GM21723 (cell line): ENCODE data around the gene ADAP2.
"Not testable (repeated sequence)": the region's sequence is repeated elsewhere in the genome, so short reads cannot be mapped to it uniquely, and the experiment has no call there.

Source experiments
- ATAC-seq: cut with Tn5 transposase; IDR thresholded peaks from one replicate; pipeline ENCODE4 v1.9.1; 2021; ENCODE audit warnings: mild to moderate bottlenecking, moderate library complexity; ENCODE audit not compliant: unreplicated experiment

Gene ADAP2

GRCh38 chr17:30969989-30970830, 48.5 kb downstream of the ADAP2 start:
- peak; percentile 10 for ATAC-seq

- peak; percentile 58 for ATAC-seq
These were observed 49.3 kb downstream of the ADAP2 start, which contains the start of gene RNF135 for GRCh38 chr17:30970831-30971567. Gene RNF135, plus strand, starts transcription at chr17:30971039. Its CDS starts 35 bp downstream, at chr17:30971074.

DNA sequence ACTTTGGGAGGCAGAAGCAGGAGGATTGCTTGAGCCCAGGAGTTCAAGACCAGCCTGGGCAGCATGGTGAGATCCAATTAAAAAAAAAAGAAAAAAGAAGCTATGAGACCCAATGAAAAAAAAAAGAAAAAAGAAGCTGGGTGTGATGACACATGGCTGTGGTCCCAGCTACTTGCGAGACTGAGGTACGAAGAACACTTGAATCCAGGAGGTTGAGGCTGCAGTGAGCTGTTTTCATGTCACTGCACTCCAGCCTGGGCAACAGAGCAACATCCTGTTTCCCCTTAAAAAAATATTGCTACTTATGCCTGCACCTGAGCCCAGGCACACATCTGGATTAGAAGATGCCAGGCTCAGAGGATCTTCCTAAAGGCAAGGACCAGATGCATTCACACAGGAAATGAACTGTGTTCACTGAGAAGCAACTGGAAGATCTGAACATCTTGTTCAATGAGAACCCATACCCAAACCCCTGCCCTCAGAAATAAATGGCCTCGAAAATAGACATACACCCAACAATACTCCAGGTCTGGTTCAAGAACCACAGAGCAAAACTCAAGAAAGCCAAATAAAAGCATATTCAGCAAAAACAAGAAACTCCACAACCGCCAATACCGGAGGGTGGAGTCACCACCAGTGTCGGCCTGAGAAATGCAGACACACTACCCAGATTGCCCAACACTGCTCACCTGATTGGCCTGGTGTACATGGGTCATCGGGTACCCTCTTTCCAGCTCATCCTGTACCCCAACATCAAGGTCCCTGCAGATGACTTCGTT, 53.5 kb downstream of the ADAP2 start:
- no peak for ATAC-seq

DNA sequence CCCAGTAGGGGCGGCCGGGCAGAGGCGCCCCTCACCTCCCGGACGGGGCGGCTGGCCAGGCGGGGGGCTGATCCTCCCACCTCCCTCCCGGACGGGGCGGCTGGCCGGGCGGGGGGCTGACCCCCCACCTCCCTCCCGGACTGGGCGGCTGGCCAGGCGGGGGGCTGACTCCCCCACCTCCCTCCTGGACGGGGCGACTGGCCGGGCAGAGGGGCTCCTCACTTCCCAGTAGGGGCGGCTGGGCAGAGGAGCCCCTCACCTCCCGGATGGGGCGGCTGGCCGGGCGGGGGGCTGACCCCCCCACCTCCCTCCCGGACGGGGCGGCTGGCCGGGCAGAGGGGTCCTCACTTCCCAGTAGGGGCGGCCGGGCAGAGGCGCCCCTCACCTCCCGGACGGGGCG, 58.2 kb downstream of the ADAP2 start:
- not testable (repeated sequence) for ATAC-seq

GRCh38 chr17:30981531-30982519, 60.1 kb downstream of the ADAP2 start:
- no peak for ATAC-seq

- no peak for ATAC-seq
These were observed 61.1 kb downstream of the ADAP2 start for GRCh38 chr17:30982855-30983254.

DNA sequence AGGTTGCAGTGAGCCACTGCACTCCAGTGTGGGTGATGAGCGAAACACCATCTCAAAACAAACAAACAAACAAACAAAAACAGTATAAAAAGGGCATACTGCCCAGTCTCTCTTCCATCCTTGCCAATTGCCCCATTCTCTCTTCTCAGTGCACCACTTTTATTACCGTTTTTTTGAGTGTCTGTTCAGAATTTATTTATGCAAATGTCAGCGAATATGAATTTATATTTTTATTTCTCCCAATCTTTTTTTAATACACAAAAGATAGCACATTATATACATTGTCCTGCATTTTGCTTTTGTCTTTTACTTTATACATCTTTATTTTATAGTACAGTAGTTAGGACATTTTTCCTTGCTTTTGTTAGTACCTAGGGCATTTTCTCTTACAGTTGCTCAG, 68.7 kb downstream of the ADAP2 start:
- no peak for ATAC-seq

- no peak for ATAC-seq
These were observed 70.8 kb downstream of the ADAP2 start for GRCh38 chr17:30992551-30992950.

DNA sequence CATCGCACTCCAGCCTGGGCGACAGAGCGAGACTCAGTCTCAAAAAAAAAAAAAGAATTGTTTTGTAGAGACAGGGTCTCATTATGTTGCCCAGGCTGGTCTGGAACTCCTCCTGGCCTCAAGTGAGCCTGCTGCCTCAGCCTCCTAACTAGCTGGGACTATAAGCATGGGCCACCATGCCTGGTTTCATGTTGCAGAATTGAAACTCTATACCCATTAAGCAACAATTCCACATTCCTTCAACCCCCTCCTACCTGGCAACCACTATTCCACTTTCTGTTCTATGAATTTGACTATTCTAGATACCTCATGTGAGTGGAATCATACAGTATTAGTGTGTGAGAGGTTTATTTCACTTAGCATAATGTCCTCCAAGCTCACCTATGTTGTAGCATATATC, 73.6 kb downstream of the ADAP2 start:
- ATAC-seq = no peak

DNA sequence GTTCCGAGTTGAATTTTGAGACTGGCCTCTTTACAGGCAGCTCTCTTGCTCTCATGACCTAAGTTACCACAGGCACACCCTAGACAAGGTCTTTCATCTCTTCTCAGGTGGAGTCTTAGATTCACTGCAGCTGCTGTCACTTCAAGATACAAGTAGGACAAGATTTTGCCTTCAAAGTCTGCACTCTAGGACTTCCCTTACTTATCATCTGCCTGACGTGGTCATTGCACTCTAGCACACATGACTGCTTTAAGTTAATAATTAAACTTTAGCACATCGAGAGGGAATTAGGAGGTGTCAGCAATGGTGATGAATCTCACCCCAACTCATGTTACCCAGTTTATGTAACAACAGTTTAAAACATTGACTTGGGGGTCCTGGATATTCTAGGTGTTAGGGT, 74.7 kb downstream of the ADAP2 start:
- no peak for ATAC-seq

- no peak for ATAC-seq
These were observed 75.5 kb downstream of the ADAP2 start for GRCh38 chr17:30997270-30997669.

DNA sequence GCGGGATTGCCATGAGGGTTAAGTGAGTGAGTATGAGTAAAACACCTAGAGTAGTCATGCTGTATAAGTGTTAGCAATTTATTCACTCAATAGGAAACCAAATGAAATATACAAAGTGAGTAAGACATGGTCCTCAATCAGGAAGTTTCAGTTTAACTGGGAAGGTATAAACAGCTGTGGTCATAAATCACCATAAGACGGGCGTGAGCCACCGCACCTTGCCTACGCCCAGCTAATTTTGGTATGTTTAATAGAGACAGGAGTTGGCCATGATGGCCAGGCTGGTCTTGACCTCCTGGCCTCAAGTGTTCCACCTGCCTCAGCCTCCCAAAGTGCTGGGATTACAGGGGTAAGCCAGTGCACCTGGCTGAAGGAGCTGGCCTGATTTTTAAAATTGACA, 76.1 kb downstream of the ADAP2 start:
- ATAC-seq = no peak

- no peak for ATAC-seq
These were observed 80.3 kb downstream of the ADAP2 start for GRCh38 chr17:31002047-31002446.

DNA sequence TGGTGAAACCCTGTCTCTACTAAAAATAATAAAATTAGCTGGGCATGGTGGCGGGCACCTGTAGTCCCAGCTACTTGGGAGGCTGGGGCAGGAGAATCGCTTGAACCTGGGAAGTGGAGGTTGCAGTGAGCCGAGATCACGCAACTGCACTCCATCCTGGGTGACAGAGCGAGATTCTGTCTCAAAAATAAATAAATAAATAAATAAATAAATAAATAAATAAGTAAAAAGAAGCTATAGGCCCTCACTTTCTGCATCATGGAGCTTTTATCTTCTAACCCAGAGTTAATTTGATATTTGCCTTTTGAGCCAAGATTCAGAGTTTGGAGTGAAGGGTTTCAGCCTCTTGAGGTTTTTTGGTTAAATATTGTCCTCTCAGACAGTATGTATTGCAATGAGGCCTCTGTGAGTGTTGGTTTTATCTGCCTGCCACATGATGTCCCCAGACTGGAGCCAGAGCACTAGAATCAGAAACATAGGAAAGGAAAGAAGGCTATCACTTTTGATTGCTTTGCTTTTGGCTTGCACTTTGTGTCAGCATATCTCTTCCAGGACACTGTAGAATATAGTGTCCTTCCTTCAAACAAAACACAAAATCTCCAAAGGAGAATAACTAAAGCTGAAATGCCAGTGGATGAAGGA, 81.6 kb downstream of the ADAP2 start:
- ATAC-seq = no peak

DNA sequence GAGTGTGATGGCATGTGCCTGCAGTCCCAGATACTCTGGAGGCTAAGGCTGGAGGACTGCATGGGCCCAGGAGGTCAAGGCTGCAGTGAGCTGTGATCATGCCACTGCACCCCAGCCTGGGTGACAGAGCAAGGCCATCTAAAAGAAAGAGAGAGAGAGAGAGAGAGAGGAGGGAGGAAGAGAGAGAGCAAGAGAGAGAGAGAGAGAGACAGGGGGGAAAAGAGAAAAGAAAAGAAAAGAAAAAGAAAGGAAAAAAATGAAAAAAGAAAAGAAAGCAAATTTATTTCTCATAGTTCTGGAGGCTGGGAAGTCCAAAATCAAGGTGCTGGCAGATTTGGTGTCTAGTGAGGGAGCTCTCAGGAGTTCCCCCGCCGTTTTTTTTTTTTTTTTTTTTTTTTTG, 82.4 kb downstream of the ADAP2 start:
- ATAC-seq = no peak

DNA sequence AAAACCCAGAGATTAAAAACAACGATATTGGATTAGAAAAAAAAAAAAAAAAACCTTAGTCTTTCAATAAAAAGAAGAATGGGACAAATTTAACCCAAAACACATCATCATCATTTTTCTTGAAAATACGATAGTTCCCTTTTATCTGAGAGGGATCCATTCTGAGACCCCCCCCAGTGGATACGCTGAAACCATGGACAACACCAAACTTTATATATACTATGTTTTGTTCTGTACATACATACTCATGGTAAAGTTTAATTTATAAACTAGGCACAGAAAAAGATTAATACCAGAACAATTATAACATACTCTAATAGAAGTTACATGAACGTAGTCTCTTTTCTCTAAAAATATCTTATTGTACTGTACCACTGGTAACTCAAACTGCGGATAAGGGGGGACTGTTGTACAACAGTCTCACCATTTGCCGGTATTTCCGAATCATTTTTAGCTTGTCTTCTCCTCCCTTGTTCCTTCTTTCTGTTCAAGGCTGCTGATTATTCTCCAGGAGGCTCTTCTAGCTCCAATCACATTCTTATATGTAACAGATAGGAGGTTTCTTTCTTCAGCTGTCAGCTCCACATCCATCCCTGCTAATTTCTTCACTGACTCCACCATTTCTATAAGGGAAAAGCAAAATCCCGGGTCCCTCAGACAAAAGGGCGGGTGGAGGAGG, 86.1 kb downstream of the ADAP2 start:
- ATAC-seq = no peak

DNA sequence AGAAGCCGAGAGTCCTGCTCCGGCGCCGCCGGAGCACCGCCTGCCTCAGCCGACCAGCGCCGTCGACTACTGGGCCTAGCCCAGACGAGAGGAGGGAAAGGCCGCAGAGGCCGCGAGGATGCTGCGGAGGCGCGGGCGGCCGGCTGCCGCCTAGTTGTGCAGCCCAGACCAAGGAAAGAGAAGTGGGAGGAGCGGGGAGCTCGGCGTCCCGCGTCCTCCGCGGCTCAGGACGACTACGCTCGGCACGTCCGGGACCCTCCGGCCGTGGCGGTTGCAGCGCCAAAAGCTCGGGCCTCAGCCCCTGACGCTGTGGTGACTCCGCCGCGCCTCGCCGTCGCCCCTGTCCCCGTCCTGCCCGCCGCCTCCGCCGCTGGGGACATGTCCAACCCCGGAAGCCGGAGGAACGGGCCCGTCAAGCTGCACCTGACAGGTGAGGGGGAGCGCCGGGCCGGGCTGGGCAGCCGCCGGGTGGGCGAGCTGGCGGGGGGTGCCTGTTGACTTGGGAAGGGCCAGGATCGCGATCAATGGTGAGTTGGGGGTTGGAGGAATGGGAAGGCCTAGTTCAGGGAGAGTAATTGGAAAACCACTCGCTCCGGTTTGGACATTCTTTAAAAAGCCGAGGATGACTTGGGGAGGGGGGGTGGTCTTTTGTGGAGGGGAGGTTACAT, 86.8 kb downstream of the ADAP2 start:
- peak; percentile 60 for ATAC-seq
